Measurements from ENCODE around the gene SLC22A31.
A peak's percentile ranks its signal among the peaks of the same experiment; 100 is the strongest.
"Not testable (repeated sequence)": the region's sequence is repeated elsewhere in the genome, so short reads cannot be mapped to it uniquely, and the experiment has no call there.

SLC22A31 gene

GRCh38 chr16:89192956-89193575 is 7.3 kb downstream of the SLC22A31 start:
- DNase-seq = peak; percentile 70

DNA sequence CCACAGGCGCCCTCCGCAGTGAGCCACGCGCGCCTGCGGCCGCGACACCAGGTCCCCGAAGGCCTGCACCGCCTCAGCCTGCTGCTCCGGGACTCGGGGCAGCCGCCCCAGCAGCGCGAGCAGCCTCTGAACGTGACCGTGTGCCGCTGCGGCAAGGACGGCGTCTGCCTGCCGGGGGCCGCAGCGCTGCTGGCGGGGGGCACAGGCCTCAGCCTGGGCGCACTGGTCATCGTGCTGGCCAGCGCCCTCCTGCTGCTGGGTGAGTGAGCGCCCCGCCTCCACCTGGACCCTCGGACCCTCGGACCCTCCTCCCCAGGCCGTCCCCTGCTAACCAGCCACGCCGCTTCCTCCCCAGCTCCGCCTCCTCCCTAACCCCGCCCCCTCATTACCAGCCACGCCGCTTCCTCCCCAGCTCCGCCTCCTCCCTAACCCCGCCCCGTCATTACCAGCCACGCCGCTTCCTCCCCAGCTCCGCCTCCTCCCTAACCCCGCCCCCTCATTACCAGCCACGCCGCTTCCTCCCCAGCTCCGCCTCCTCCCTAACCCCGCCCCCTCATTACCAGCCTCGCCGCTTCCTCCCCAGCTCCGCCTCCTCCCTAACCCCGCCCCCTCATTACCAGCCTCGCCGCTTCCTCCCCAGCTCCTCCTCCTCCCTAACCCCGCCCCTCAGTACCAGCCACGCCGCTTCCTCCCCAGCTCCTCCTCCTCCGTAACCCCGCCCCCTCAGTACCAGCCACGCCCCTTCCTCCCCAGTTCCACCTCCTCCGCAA is 8.0 kb downstream of the SLC22A31 start:
- peak; percentile 89 for DNase-seq

GRCh38 chr16:89191901-89192185 is 8.5 kb downstream of the SLC22A31 start:
- DNase-seq = no peak

DNA sequence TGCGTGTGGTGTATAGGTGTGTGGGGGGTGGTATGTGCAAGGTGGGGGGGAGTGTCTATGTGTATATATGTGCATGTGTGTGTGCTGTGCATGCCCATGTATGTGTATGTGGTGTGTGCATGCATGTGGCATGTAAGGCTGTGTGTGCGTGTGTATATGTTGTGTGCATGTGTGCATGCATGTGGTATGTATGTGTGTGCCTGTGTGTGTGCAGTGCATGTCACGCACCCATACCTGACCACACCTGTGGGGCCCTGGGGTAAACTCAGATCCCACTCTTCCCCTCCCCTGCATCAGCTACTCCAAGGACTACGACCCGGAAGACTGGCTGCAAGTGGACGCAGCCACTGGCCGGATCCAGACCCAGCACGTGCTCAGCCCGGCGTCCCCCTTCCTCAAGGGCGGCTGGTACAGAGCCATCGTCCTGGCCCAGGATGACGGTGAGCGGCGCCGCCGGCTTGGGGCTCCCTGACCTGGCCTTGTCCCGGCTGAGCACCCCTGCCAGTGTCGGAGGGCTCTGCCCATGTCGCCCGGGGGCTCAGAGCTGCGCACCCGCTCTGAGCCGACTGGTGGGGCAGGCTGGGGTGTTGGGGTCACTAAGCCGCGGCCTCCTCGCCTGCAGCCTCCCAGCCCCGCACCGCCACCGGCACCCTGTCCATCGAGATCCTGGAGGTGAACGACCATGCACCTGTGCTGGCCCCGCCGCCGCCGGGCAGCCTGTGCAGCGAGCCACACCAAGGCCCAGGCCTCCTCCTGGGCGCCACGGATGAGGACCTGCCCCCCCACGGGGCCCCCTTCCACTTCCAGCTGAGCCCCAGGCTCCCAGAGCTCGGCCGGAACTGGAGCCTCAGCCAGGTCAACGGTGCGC is 9.1 kb downstream of the SLC22A31 start:
- no peak for DNase-seq

- DNase-seq = no peak
These were observed 10.0 kb downstream of the SLC22A31 start for GRCh38 chr16:89190150-89190958.

DNA sequence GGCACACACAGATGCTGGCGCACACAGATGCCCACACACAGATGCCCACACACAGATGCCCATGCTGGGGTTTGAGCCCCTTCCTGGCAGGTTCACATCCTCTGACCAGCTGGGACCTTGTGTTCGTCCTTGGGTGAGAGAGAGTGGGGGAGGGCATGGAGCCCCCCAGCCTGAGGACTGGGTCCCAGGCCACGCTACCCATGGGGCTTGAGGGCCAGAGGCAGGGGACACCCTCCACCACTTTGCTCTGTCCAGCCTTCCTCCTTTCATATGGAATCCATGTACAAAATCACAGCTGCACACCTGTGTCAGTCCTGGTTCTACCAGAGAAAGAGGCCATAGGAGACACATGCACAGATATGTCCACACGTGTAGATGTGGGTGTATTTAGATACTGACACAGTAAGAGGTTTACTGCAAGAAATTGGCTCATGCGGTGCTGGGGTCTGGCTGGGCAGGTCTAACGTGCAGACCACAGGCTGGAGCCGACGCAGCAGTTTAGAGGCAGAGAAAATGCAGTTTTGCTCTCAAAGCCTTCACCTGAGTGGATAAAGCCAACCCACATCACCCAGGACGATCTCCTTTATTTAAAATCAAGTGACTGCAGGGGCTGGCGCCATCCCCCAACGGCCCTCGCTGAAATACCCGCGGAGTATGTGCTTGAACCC is 10.8 kb downstream of the SLC22A31 start:
- DNase-seq = no peak

DNA sequence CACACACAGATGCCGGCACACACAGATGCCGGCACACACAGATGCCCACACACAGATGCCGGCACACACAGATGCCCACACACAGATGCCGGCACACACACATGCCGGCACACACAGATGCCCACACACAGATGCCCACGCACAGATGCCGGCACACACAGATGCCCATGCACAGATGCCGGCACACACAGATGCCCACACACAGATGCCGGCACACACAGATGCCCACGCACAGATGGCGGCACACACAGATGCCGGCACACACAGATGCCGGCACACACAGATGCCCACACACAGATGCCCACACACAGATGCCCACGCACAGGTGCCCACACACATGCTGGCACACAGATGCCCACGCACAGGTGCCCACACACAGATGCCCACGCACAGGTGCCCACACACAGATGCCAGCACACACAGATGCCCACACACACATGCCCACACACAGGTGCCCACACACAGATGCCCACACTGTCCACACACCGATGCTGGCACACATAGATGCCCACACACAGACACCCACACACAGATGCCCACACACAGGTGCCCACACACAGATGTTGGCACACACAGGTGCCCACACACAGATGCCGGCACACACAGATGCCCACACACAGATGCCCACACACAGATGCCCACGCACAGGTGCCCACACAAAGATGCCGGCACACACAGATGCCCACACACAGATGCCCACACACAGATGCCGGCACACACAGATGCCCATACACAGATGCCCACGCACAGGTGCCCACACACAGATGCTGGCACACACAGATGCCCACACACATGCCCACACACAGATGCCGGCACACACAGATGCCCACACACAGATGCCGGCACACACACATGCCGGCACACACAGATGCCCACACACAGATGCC is 11.6 kb downstream of the SLC22A31 start:
- not testable (repeated sequence) for DNase-seq

- no peak for DNase-seq
These were observed 12.5 kb downstream of the SLC22A31 start for GRCh38 chr16:89187770-89188392.

GRCh38 chr16:89187032-89187769 is 13.1 kb downstream of the SLC22A31 start:
- peak; percentile 23 for DNase-seq

DNA sequence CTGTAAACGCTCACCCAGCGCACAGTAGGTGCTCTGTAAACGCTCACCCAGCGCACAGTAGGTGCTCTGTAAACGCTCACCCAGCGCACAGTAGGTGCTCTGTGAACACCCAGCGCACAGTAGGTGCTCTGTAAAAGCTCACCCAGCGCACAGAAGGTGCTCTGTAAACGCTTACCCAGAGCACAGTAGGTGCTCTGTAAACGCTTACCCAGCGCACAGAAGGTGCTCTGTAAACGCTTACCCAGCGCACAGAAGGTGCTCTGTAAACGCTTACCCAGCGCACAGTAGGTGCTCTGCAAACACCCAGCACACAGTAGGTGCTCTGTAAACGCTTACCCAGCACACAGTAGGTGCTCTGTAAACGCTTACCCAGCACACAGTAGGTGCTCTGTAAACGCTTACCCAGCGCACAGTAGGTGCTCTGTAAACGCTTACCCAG is 13.7 kb downstream of the SLC22A31 start:
- not testable (repeated sequence) for DNase-seq

GRCh38 chr16:89185887-89186592 is 14.3 kb downstream of the SLC22A31 start:
- not testable (repeated sequence) for DNase-seq

- no peak for DNase-seq
These were observed 15.2 kb downstream of the SLC22A31 start for GRCh38 chr16:89184933-89185794.

- DNase-seq = no peak
These were observed 15.7 kb downstream of the SLC22A31 start for GRCh38 chr16:89184677-89184932.

- DNase-seq = no peak
These were observed 16.2 kb downstream of the SLC22A31 start for GRCh38 chr16:89183975-89184676.

GRCh38 chr16:89183463-89183862 is 16.9 kb downstream of the SLC22A31 start:
- DNase-seq = no peak

GRCh38 chr16:89179656-89180315 is 20.6 kb downstream of the SLC22A31 start:
- DNase-seq = no peak

GRCh38 chr16:89179148-89179484 is 21.2 kb downstream of the SLC22A31 start:
- DNase-seq = no peak

Data from CD4-positive, alpha-beta T cell treated with Interleukin-21 for 1 hour (primary cell).